Measurements from ENCODE around the gene MBTPS1.
A peak's percentile ranks its signal among the peaks of the same experiment; 100 is the strongest.

Gene MBTPS1

GRCh38 chr16:84032458-84033178 lies 84.1 kb downstream of the MBTPS1 start:
- DNase-seq, result no peak

DNA sequence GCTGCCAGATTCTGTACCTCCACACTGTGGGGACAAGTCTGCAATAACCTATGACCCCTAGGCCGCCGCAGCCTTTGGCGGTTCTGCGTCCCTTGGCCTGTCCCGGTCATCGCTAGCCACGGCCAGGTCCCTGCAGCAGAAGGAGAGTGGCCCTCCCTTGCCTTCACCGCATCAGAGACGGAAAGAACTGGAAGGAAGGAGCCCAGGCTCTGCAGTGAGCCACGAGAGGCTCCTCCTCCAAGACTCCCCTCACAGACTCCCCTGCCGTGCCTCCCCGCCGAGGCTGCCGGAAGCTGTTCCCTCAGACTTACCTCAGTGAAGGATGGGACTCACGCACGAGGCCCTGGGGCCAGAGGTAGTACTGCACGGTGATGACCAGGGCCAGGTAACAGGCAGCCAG lies 85.2 kb downstream of the MBTPS1 start:
- DNase-seq, result no peak

GRCh38 chr16:84029297-84030047 lies 87.3 kb downstream of the MBTPS1 start:
- no peak for DNase-seq

DNA sequence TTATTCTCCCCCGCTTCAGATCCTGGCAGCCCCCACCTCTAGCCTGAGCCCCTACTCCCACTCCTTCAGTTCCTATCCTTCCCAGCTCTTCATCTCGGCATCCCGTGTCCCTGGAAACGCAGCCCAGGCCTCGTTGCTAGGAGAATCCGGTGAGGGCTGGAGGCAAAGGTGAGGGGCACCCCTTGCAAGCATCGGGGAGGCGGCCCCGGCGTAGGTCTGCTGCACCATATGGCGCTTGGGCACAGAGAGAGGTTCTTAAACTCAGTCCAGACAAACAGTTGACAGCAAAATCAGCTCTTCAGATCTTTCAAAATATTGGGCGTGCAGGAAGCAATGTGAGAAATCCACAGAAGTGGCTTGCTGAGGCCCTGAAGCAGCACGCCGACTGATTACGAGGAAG lies 89.1 kb downstream of the MBTPS1 start:
- no peak for DNase-seq

DNA sequence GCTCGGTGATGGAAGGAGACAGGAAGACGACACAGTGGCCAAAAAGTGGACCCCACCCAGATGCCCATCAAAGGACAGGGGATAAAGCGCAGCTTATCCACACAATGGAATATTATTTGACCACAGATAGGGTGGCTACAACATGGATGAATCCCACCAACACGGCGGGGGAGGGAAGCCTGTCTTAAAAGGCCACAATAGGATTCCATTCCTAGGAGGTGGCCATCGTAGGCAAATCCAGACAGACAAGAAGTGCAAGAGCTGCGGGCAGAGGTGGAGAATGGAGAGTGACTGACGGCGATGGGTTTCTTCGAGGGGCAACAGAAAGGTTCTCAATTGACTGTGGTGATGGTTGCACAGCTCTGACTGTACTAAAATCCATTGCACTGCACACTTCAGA lies 90.1 kb downstream of the MBTPS1 start:
- DNase-seq, result no peak

GRCh38 chr16:84024854-84025253 lies 91.9 kb downstream of the MBTPS1 start:
- DNase-seq, result no peak

- DNase-seq, result no peak
Measured at GRCh38 chr16:84022644-84023043, 94.1 kb downstream of the MBTPS1 start.

GRCh38 chr16:84021488-84021887 lies 95.3 kb downstream of the MBTPS1 start:
- no peak for DNase-seq

- no peak for DNase-seq
Measured at GRCh38 chr16:84020353-84020752, 96.4 kb downstream of the MBTPS1 start.

DNA sequence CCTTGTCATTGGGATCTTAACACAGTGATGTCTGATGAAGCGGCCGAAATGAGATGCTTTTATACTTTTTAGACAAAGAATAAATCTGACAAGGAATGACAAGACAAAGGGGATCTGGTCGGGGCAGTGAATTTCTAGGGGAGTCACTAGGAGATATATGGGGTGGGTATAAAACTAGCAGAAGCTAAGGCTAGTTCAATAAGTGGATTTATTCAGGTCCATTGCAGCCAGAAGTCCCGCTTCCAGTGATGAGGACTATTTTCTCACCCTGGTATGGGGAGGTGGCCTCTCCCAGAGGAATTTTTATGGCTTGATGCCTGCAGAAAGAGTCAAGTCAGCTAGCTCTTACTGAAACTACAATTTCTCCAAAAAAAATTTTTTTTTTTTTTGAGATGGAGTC lies 98.0 kb downstream of the MBTPS1 start:
- no peak for DNase-seq

GRCh38 chr16:84016477-84016876 lies 100.3 kb downstream of the MBTPS1 start:
- DNase-seq, result no peak

- no peak for DNase-seq
Measured at GRCh38 chr16:84015399-84015798, 101.3 kb downstream of the MBTPS1 start.

GRCh38 chr16:84014570-84015327 lies 102.0 kb downstream of the MBTPS1 start:
- no peak for DNase-seq

DNA sequence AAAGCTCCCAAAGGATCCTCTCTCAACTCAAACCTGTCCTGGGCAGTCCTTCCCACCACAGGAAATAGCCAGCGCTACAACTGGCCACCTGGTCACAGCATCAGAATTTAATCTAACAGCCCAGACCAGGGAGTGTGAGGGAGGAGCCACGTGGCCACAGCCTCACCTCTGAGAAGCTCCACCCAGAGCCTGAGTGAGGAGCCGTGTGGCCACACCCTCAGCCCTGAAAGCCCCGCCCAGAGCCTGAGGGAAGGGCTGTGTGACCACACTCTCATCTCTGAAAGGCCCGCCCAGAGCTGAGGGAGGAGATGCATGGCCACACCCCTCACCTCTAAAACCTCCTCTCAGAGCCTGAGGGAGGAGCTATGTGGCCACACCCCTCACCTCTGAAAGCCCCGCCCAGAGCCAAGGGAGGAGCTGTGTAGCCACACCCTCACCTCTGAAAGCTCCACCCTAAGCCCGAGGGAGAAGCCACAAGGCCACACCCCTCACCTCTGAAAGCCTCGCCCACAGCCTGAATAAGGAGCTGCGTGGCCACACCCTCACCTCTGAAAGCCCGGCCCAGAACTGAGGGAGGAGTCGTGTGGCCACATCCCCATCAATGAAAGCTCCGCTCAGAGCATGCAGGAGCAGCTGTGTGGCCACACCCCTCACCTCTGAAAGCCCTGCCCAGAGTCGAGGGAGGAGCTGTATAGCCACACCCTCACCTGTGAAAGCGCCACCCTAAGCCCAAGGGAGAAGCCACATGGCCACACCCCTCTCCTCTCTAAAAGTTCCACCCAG lies 102.8 kb downstream of the MBTPS1 start:
- DNase-seq, result peak; percentile 38

GRCh38 chr16:84009282-84009681 lies 107.5 kb downstream of the MBTPS1 start:
- DNase-seq, result no peak

DNA sequence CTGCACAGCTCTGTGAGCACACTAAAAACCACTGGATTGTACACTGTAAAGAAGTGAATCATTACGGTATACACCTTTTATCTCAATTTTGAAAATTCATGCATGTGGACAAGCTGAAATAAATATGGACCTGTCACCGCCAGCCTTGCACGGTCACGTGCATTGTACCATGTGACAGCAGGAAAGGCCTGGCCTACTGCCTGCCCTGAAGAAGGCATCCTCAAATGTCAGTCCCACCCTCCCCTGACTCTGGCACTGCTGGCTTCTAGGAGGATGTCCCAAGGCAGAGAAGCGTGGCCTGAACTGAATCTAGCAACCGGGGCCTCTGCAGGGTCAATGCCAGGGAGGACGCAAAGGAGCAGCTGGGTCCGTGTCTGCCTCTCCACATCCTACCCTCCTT lies 108.8 kb downstream of the MBTPS1 start:
- no peak for DNase-seq

GRCh38 chr16:84007520-84007919 lies 109.2 kb downstream of the MBTPS1 start:
- DNase-seq, result no peak

DNA sequence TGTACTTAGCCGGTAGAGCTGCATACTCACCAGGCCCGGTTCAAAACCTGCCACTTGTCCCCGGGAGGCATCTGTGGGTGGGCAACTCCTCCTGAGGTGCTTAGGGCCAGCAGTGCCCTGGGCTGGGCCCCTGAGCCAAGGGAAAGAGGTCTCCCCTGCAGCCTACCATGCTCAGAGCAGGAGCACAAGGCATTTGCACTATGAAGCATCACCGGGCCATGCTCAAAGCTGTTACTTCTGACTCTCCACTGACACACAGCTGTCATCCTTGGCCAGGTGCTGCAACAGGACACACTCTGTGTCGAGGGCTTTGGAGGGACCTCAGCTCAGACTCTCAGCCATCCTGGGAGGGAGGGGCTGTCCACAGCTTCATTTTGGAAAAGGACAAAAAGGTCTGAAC lies 111.4 kb downstream of the MBTPS1 start:
- no peak for DNase-seq

GRCh38 chr16:84004442-84004841 lies 112.3 kb downstream of the MBTPS1 start:
- no peak for DNase-seq
